GM12878 (cell line): ENCODE measurements around the gene TUBA3C. TPM values are rescaled to one million over a fixed set of nuclear protein-coding genes. Genes with fewer than 3 reads are reported as not detected.

Source experiments
- ATAC-seq: fragments of 200-7000 bp; cut with Tn5 transposase; 3 replicates; pipeline ENCODE4 v1.9.1; 2020; ENCODE audit warnings: mild to moderate bottlenecking, moderate library complexity
- BruUV-seq: library from RNA; stranded (reverse); fragments of 400-500 nt; replicated peaks from 2 replicates; lab custom pipeline; 2021; lab: Mats Ljungman, UMichigan
- CTCF ChIA-PET: fragments of 300-600 bp; sonication (Branson Sonifier 250); formaldehyde crosslinking; extraction: SDS; loops from one replicate; lab custom pipeline; 2021; ENCODE audit warnings: inconsistent platforms; lab: Yijun Ruan, JAX
- POLR2A ChIA-PET: fragments of 350-600 bp; formaldehyde crosslinking; extraction: SDS; loops from one replicate; lab custom pipeline; 2021; ENCODE audit warnings: inconsistent platforms; lab: Charles Lee
- RAD21 ChIA-PET: fragments of 300-600 bp; sonication (Branson Sonifier 250); formaldehyde crosslinking; loops from one replicate; lab custom pipeline; 2023; ENCODE audit warnings: antibody characterized with exemption; ENCODE audit not compliant: unreplicated experiment; lab: Charles Lee
- SMC1A ChIA-PET: fragments of 300-600 bp; sonication (Branson Sonifier 250); formaldehyde crosslinking; loops from one replicate; lab custom pipeline; 2023; ENCODE audit not compliant: unreplicated experiment, uncharacterized antibody; lab: Charles Lee
- DNase-seq: peaks from one replicate; pipeline ENCODE4 v3.0.0-alpha.2; 2011; ENCODE audit warnings: low read depth, low spot score
- FAIRE-seq: peaks from 3 replicates; lab custom pipeline; 2011; peaks lifted over from hg19 to GRCh38; lab: Jason Lieb, UNC
- H2AFZ ChIP-seq: 2 replicates; pipeline ENCODE4 v1.6.0; 2011; ENCODE audit warnings: low read depth, low read length, control low read depth; ENCODE audit not compliant: control insufficient read depth
- H3K27ac ChIP-seq: 2 replicates; pipeline ENCODE4 v1.5.1; 2011; ENCODE audit warnings: control low read depth; ENCODE audit not compliant: control insufficient read depth, insufficient read depth
- H3K27me3 ChIP-seq, 2 experiments: replicated peaks in 1 of 2; 2 replicates each; pipeline versions ENCODE4 v1.6.0 to v1.6.1; 2011; ENCODE audit warnings: low read length in 1 of 2; ENCODE audit not compliant: control insufficient read depth in 2 of 2, insufficient read depth in 2 of 2
- H3K36me3 ChIP-seq, 2 experiments: 2 replicates each; pipeline ENCODE4 v1.5.1; 2011; ENCODE audit warnings: low read length in 1 of 2; ENCODE audit not compliant: control insufficient read depth in 2 of 2, insufficient read depth in 2 of 2
- H3K4me1 ChIP-seq: 2 replicates; pipeline ENCODE4 v1.6.1; 2011; ENCODE audit warnings: mild to moderate bottlenecking, low read length, moderate library complexity, mixed read lengths; ENCODE audit not compliant: control insufficient read depth, insufficient read depth
- H3K4me2 ChIP-seq: 2 replicates; pipeline ENCODE4 v1.6.0; 2011; ENCODE audit warnings: control low read depth; ENCODE audit not compliant: control insufficient read depth, insufficient read depth
- H3K4me3 ChIP-seq: fragments of 200-600 bp; sonication (generic); 2 replicates; pipeline ENCODE4 v1.5.1; 2016
- H3K79me2 ChIP-seq: 2 replicates; pipeline ENCODE4 v1.6.0; 2011; ENCODE audit warnings: low read length; ENCODE audit not compliant: control insufficient read depth, insufficient read depth
- H3K9ac ChIP-seq: 2 replicates; pipeline ENCODE4 v1.8.0; 2011; ENCODE audit warnings: low read length, control low read depth, mixed read lengths; ENCODE audit not compliant: control insufficient read depth, insufficient read depth
- H3K9me3 ChIP-seq: replicated peaks from 3 replicates; pipeline ENCODE4 v1.5.1; 2011; ENCODE audit warnings: mild to moderate bottlenecking, low read length; ENCODE audit not compliant: control insufficient read depth, insufficient read depth
- H4K20me1 ChIP-seq: 2 replicates; pipeline ENCODE4 v1.6.0; 2011; ENCODE audit not compliant: control insufficient read depth, insufficient read depth
- CEBPB ChIP-seq, 2 experiments: fragments of 150-350 bp in 1 of 2; IDR thresholded peaks; 2 replicates each; pipeline ENCODE4 v1.6.1; 2012 to 2014; ENCODE audit warnings: low read depth in 2 of 2, low read length in 2 of 2, borderline replicate concordance in 1 of 2, inconsistent platforms in 1 of 2
- CHD1 ChIP-seq: IDR thresholded peaks from 2 replicates; pipeline ENCODE4 v1.6.1; 2012; ENCODE audit warnings: low read depth, low read length, improper control_type of control experiment
- EZH2 ChIP-seq: IDR thresholded peaks from 2 replicates; pipeline ENCODE4 v1.6.1; 2012; ENCODE audit warnings: low read depth, mild to moderate bottlenecking, control low read depth, inconsistent platforms, low read length, borderline replicate concordance; ENCODE audit not compliant: control insufficient read depth
- HCFC1 ChIP-seq: fragments of 150-350 bp; IDR thresholded peaks from 2 replicates; pipeline ENCODE4 v1.6.1; 2014; ENCODE audit warnings: low read length
- IRF5 ChIP-seq: fragments of 450-650 bp; IDR thresholded peaks from 2 replicates; pipeline ENCODE4 v1.6.1; 2017; ENCODE audit warnings: borderline replicate concordance
- JUNB ChIP-seq: IDR thresholded peaks from 2 replicates; pipeline ENCODE4 v1.6.1; 2016; ENCODE audit warnings: antibody characterized with exemption, mild to moderate bottlenecking
- LARP7 ChIP-seq: fragments of 450-650 bp; IDR thresholded peaks from 2 replicates; pipeline ENCODE4 v1.6.1; 2017; ENCODE audit warnings: mild to moderate bottlenecking
- MLLT1 ChIP-seq: fragments of 450-650 bp; IDR thresholded peaks from 2 replicates; pipeline ENCODE4 v1.6.1; 2016; ENCODE audit warnings: mild to moderate bottlenecking
- PKNOX1 ChIP-seq: fragments of 450-650 bp; IDR thresholded peaks from 2 replicates; pipeline ENCODE4 v1.6.1; 2016; ENCODE audit warnings: mild to moderate bottlenecking
- PRDM15 ChIP-seq: fragments of 450-650 bp; formaldehyde crosslinking; IDR thresholded peaks from 2 replicates; pipeline ENCODE4 v1.4.0; 2020; ENCODE audit warnings: mild to moderate bottlenecking, moderate library complexity
- RAD51 ChIP-seq: fragments of 450-650 bp; IDR thresholded peaks from 2 replicates; pipeline ENCODE4 v1.6.1; 2016; ENCODE audit warnings: moderate library complexity, mild to moderate bottlenecking, inconsistent platforms
- SMAD5 ChIP-seq: IDR thresholded peaks from 2 replicates; pipeline ENCODE4 v1.6.1; 2016; ENCODE audit warnings: antibody characterized with exemption, low read depth
- TAF1 ChIP-seq: IDR thresholded peaks from 2 replicates; pipeline ENCODE4 v1.6.1; 2011; ENCODE audit warnings: mild to moderate bottlenecking, low read depth, low read length, borderline replicate concordance
- YY1 ChIP-seq: IDR thresholded peaks from 2 replicates; pipeline ENCODE4 v1.6.1; 2011; ENCODE audit warnings: low read depth, mild to moderate bottlenecking, low read length
- WGBS: methylation state at CpG from one replicate; pipeline ENCODE4 v1.1.6; 2016; ENCODE audit warnings: low lambda C conversion rate; ENCODE audit not compliant: insufficient replicate concordance, insufficient coverage; ENCODE audit errors: missing lambda C conversion rate; 5-methylcytosine and 5-hydroxymethylcytosine counted together
- in situ Hi-C: fragments of 300-500 bp; cut with MboI; formaldehyde crosslinking; loops from 9 replicates; pipeline ENCODE4 v1.14.3; 2018; ENCODE audit warnings: mixed read lengths
- intact Hi-C: fragments of 100-400 bp; cut with micrococcal nuclease; formaldehyde crosslinking; loops from one replicate; pipeline ENCODE4 v1.14.2; 2022; ENCODE audit not compliant: unreplicated experiment
- polyA plus RNA-seq, 11 experiments: library from polyadenylated mRNA; depleted of rRNA in 4 of 11; unstranded in 6 of 11; stranded (reverse) in 5 of 11; fragments of >200 nt; fragmentation: Nextera tagmentation in 4 of 11; fragmentation: Illumina TruSeq in 1 of 11; extraction: Ambion mirVana in 4 of 11; extraction: Trizol in 1 of 11; gene quantifications; 1 replicate in 1 of 11; 2 replicates in 10 of 11; pipeline versions ENCODE4 v1.2.1 to v1.2.3, GENCODE V29; 2011 to 2016; ENCODE audit warnings: inconsistent platforms in 2 of 11, missing spikeins in 2 of 11, low read depth in 1 of 11
- total RNA-seq, 4 experiments: library from RNA; depleted of rRNA in 3 of 4; stranded (reverse); fragments of >200 nt in 3 of 4; fragmentation: Illumina TruSeq in 1 of 4; extraction: Trizol in 1 of 4; gene quantifications; 2 replicates each; pipeline versions ENCODE4 v1.2.1 to v1.2.3, GENCODE V29; 2013 to 2021

The TUBA3C gene
- total and polyA plus RNA-seq, 10 of the 15 experiments (the other 5 are each of a cell fraction or from before 2014, with no cell fraction given) = 0.04 to 4.5 (median 0.31) TPM; not detected in 5

- BruUV-seq = no TSS peak
- H3K36me3 ChIP-seq = no peaks in the 10 kb centered on the region
- no peak overlapping the region for H3K27ac ChIP-seq
- ChIA-PET CTCF (no interaction called here), RAD21 (no interaction called here), POLR2A (no interaction called here), SMC1A (no interaction called here)
- DNase-seq = no peak
- no peak for ATAC-seq
- no peak overlapping the region for H3K9ac ChIP-seq
- no peaks in the 10 kb centered on the region for H3K4me1 ChIP-seq
- no peak overlapping the region for H3K4me3 ChIP-seq
- H3K79me2 ChIP-seq = no peaks in the 10 kb centered on the region
- 55% methylated on average over 20 of the region's 24 CpGs for WGBS
- TF ChIP-seq HCFC1 (no peak), TAF1 (no peak), YY1 (no peak), CEBPB (IDR thresholded peaks at IDR 0.05; ENCODE audit: borderline replicate concordance in 1 of 2, low read depth in 2 of 2, low read length in 2 of 2) (no peak), MLLT1 (no peak), JUNB (no peak), PRDM15 (CRISPR knock-in tag) (no peak), IRF5 (no peak), SMAD5 (no peak), RAD51 (no peak), PKNOX1 (no peak), EZH2 (no peak), CHD1 (no peak), LARP7 (no peak)
- H3K4me2 ChIP-seq = no peak overlapping the region
- intact Hi-C loops (no loop called here), in situ Hi-C loops (no loop called here)
- H3K9me3 ChIP-seq = no peaks in the 10 kb centered on the region; the same call in 2 of the 3 replicates
- no peaks in the 10 kb centered on the region for H4K20me1 ChIP-seq
- H2AFZ ChIP-seq = no peak overlapping the region
- no peaks in the 10 kb centered on the region for H3K27me3 ChIP-seq
- no peak for FAIRE-seq
Measured at GRCh38 chr13:19181021-19181620, 503 bp downstream of the TUBA3C start.
